GM18526 (cell line): ENCODE data around the gene ROBO1.

Experiments used
- POLR2A ChIP-seq: IDR thresholded peaks from 3 replicates; pipeline ENCODE4 v1.6.1; 2011; ENCODE audit not compliant: insufficient read length; ENCODE audit errors: extremely low read depth

Gene ROBO1

GRCh38 chr3:79246875-79247724, 520.7 kb downstream of the ROBO1 start:
- no peak for TF ChIP-seq POLR2A

DNA sequence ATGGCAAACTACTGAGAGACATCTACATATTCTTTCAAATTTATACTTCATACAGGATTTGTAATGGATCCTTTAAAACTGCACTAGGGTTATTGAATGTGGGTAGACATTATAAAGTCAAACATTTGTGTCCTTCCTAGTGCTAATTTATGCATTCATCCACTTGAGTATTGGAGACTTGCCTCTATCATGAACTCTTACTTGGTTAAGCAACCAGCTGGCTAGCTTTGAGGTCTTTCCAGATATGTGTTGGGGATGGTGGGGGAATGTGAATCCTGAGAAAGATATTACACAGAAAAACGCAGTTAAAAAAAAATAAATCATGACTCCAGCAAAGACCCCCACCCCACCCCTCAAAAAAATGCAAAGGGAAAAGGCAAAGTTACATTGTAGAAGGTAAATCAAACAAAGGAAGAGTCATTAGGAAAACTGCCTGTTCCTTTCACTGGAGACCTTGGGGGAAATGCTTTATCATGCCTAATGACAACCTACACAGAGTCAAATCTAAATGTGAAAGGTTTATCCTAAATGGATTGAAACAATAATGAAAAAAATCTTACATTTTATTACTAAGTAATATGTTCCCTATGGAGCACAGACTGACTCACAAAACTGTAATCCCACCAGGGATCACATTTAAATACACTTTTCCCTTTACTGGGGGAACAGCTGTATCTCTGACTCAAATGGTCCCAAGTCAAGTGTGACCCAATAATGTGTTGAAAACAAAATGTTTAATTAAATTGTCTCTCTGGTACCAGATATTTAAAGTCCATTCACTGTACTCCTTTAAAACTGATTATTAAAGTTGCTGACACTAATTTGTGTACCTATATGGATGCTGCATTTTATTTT, 522.3 kb downstream of the ROBO1 start:
- no peak for TF ChIP-seq POLR2A

DNA sequence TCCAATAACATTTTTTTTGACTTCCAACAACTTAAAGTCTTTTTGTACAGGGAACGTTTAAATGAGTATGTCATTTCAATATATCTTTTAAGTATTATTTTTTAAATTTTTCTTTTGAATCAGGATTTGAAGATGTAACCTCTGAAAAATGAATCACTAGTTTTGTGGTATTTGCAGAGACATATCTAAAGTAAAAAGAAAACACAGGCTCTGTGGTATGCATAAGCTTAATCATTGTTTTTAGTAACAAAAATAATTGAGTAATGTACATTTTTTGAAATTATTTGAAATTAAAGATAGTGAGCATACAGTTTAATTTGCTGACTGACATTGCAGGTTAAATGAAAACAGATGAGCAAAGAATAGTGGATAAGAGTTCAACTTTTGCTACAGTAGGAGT, 531.3 kb downstream of the ROBO1 start:
- TF ChIP-seq POLR2A = no peak

- TF ChIP-seq POLR2A = no peak
These were observed 534.3 kb downstream of the ROBO1 start for GRCh38 chr3:79233431-79234060.

DNA sequence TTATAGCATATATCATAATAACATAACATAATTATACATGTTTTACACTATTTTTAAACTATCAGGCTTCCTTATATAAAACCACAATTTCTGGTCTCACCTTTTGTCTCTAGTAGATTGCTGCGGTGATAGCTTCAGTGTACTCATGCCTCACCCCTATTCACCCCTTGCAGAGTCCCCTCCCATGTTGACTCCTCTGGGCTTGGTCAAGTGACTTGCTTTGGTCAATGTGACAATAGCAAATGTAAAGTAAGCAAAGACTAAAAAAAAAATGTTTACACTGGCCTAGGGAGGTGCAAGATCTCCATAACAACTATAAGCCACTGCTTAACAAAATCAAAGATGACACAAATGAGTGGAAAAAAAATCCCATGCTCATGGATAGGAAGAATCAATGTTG, 537.5 kb downstream of the ROBO1 start:
- no peak for TF ChIP-seq POLR2A

DNA sequence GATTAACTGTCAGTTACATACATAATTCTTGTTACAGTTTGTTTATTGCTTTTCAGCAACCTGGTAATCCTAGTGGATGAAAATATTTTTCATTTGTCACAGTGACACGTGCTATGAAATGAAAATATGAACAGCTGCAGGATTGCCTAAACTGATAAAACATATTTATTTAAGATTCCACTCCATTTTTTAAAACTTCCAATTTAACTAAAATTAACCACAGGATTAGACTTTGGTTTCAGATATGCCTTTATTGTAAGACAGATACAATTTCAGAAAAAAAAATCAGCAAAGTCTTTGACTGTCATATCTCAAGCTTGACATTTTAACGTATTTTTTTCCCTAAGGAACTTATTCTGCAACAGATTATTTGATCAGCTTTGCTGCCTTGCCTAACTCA, 550.7 kb downstream of the ROBO1 start:
- TF ChIP-seq POLR2A = no peak

GRCh38 chr3:79215286-79215685, 552.5 kb downstream of the ROBO1 start:
- no peak for TF ChIP-seq POLR2A

- TF ChIP-seq POLR2A = no peak
These were observed 556.0 kb downstream of the ROBO1 start for GRCh38 chr3:79211586-79212359.

GRCh38 chr3:79204351-79204750, 563.4 kb downstream of the ROBO1 start:
- TF ChIP-seq POLR2A = no peak

- no peak for TF ChIP-seq POLR2A
These were observed 564.7 kb downstream of the ROBO1 start for GRCh38 chr3:79203144-79203519.

DNA sequence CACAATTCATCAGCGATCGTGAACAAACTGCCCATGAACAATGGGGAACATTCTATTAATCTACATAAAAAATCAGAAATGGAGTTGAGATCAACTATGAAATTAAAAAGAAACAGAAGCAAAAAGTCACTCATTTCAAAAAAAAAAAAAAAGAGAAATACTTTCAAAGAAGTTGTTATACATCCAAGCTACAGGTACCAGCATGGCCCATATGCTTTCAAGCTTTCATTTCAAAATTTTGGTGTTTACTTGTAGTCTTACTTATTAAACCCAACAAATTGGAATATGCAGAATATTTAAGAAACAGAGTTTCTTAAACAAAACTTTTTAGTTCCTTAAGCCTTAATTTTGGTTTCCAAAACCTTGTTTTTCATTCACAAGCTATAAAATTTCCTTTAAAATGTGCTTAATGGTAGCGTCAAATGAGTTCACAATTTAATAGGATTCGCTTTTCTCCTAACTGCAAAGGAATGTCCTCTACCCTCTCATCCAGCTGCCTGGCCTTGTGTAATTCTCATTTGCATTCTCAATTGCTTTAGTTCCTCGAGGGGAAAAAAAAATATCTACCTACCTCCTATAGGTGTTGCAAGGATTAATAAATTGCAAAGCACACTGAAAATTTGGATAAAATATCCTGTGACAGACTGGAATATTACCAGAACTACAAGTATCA, 565.2 kb downstream of the ROBO1 start:
- TF ChIP-seq POLR2A = no peak

DNA sequence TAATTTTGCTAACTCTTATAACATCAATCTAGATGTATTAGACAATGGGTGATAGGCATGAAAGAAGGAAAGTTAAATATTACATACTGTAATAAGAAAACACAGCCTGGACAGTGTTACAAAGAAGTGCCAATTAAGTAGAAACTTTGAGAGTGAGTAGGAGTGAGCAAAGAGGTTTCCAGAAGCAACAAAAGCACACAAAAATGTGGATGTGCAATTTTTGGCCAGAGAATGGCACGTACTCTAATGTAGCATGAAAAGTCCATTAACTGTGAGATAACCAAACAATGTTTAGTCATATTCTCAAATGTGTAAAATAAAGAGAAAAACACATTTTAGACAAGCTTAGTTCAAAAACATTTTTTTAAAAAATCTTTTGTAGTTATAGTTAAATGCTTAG, 567.3 kb downstream of the ROBO1 start:
- no peak for TF ChIP-seq POLR2A

DNA sequence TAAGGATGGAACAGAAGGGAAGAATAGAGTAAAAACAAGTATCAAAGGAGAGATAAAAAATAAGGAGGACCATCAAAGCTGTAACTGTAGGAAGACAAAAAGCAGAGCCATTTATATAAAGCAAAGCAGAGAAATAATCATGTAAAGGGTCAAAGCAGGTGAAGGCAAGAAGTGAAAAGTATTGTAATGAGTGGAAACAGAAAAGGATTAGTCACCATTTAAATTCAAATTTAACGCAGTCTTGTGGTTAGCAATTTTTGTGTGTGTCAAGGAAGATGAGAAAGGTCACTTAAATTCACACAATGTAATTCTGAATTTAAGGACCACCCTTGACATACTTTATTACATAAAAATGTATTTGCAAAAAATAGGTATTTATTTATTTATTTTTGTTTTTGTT, 567.8 kb downstream of the ROBO1 start:
- TF ChIP-seq POLR2A = no peak

- TF ChIP-seq POLR2A = no peak
These were observed 580.4 kb downstream of the ROBO1 start for GRCh38 chr3:79187426-79187825.
